Stimulated activated CD8-positive, alpha-beta memory T cell treated with anti-CD3 and anti-CD28 coated beads, Interleukin-2, amount 100 ng/mL, for 1 hour (primary cell): Measurements from ENCODE around the gene PTK6.
A peak's percentile ranks its signal among the peaks of the same experiment; 100 is the strongest.
"Not testable (repeated sequence)": the region's sequence is repeated elsewhere in the genome, so short reads cannot be mapped to it uniquely, and the experiment has no call there.

Experiments used
- DNase-seq, 2 donors: peaks; one replicate each; pipeline ENCODE4 v3.0.0-alpha.2; 2020; ENCODE audit warnings: low read depth in 2 of 2

PTK6 gene

GRCh38 chr20:63529861-63530787, 7.1 kb downstream of the PTK6 start:
- no peak for DNase-seq

DNA sequence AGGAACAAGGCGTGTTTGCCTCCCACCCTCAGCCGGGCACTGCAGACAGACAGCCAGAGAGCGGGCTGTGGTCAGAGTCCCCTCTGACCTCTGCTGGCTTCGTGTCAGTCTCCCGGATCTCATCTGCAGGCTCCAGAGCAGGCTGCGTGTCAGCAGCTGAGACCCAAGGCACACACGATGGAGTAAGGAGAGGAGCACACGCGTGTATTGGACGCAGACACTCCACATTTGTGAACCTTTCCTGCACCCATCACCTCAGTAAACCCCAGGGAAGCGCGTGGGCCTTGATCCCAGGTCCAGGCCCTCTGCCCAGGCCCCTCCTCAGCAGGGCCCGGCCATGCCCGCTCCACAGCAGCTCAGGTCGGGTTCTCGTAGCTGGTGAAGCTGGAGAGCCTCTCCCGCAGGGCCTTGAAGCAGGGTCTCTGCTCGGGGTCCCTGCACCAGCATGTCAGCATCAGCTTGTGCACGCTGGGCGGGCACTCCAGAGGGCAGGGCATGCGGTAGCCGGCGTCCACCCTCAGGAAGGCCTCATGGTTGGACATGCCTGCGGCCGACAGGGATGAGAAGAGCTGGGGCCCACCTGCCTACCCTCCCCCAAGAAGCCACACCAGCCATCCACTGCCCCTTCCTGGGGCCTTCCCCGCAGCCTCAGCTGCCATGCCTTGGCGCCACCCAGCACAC, 7.9 kb downstream of the PTK6 start:
- DNase-seq = no peak

DNA sequence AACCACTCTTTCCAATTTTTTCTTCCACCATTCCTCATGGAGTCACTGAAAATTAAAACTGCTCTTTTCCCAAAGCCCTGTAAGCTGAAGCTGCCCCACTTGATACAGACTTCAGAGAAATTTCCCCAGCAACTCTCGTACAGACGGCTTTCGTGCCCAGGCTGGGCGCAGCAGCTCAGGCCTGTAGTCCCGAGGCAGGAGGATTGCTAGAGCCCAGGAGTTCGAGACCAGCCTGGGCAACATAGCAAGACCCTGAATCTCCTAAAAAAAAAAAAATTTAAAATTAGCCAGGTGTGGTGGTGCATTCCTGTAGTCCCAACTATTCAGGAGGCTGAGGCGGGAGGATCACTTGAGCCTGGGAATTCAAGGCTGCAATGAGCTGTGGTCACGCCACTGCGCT, 10.0 kb downstream of the PTK6 start:
- no peak for DNase-seq

DNA sequence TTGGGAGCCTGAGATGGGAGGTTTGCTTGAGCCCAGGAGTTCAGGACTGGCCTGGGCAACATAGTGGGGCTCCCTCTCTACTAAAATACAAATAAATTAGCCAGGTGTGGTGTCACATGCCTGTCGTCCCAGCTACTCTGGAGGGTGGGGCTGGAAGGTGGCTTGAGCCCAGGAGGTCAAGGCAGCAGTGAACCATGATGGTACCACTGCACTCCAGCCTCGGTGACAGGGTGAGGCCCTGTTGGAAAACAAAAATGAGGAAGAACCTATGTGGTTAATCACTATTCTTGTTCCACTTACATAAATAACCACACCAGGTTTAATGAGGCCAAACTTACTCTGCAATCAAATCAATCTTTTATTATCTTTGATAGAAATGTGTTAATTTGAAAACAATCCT, 11.2 kb downstream of the PTK6 start:
- no peak for DNase-seq

DNA sequence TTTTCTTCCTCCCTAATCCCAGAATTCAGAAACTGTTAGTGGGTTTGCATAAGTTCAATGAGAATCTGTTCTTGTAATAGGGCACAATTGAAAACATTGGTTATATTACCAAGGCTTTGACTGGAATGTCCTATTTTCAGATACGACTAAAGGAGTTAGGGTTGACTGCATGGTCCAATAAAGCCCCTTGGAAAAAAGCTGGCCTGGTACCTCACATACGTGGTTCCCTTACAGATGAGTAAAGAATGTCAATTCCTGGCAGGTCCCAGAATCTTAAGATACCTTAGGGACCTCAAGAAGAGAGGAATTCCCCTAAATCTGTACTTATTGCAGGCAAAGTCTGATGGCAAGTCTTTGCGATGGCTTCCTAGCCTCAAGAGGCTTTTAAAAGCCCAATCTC, 12.0 kb downstream of the PTK6 start:
- no peak for DNase-seq

DNA sequence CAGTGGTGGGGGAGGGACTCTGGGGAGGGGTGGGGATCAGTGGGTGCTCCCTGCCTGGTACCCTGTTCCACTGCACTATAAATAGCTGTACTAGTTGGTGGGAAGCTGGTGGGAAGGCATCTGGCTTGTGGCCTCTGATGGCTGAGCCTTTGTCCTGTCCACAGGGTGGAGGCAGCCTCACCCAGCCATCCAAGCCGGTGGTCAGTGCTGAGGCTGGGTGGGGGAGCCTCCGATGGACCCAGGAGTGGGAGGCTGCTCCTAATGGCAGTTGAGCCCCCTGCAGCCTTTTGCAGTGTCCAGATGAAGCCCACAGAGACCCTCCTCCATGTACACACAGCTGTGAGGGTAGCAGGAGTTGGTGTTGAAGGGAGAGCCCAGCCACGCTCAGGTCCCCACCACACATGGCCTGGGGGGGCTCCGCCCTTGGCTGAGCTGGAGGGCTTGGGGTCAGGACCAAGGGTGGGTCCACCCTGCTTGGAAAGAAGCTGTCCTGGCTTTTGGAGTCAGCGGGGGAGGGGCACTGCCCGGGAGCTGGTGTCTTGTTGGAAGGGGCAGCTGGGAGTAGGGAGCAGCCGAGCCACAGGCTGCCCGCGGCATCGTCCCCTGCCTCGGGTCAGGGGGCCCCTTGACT, 14.1 kb downstream of the PTK6 start:
- DNase-seq = no peak

GRCh38 chr20:63522091-63522868, 14.9 kb downstream of the PTK6 start:
- no peak for DNase-seq

DNA sequence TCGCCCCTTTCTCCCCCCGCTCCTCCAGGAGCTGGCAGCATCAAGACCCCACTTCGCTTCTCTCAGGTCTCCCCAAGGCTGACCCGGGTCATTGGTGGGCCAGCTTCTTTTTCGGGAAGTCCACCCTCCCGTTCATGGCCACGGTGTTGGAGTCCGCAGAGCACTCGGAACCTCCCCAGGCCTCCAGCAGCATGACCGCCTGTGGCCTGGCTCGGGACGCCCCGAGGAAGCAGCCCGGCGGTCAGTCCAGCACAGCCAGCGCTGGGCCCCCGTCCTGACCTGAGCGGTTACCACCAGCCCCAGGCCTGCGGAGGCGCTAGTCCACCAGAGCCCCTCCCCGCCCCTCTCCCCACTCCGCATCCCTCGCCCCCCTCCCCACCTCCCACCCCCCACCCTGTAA, 15.6 kb downstream of the PTK6 start:
- no peak for DNase-seq

- peak; percentile 31 to 40 for DNase-seq
Observed at GRCh38 chr20:63520934-63521601, 16.1 kb downstream of the PTK6 start.

DNA sequence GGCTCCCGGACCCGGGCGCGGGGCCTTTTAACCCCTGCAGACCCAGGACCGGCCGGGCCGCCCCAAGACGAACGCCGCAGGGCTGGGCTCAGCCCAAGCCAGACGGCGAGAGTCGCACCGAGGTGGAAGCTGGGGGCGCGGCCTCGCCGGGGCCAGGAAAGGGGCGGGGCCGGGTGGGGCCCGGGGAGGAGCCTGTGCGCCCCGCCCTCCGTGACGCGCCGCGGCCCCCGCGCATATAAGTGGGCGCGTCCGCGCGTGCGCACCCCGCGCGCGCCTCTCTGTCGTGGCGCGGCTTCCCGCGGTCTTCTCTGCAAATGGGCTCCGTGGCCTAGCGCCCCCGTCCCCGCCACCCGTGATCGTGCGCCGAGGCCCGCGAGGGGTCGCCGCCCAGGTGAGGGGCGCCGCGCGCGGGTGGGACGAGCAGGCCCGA, 16.7 kb downstream of the PTK6 start, which contains the start of gene PPDPF:
PPDPF (plus strand) TSS at position 262 of the 430 bp plus-strand sequence. CDS start 544 bp downstream, outside the sequence.
- DNase-seq = peak; percentile 70 to 79

- peak; percentile 30 to 46 for DNase-seq
Observed at GRCh38 chr20:63519668-63520503, 17.3 kb downstream of the PTK6 start.

DNA sequence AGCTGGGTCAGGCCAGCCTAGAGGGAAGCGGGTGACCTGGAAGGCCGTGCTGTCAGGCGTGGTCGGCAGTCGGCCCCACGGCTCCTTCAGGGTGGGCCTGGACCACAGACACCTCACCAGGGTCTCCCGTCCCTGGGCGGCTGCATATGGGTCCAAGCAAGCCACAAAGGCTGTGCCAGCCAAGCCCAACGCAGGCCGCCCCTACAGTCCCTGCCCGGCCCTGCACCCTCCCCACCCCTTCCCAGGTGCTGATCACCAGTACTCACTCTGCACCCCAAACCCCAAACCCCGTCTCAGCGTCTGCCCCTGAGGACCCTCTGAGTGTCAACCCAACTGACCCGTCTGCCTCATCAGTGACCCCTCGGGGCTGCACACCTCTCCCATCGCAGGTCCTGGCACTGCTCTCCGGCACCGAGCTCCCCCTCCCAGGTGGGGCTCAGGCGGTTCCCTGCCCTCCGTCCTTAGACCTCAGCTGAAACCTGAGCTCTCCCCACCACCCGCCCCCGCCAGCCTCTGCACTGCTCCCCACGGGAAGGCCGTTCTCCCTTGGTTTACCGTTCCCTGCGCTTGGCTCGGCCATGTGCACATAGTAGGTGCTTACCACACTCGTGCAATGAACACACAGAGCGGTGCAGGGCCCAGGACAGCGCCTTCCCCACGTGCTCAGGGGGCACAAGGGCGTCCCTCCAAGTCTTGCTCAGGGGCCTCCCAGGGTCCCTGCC, 18.1 kb downstream of the PTK6 start:
- DNase-seq = no peak

- DNase-seq = no peak
Observed at GRCh38 chr20:63518351-63518861, 18.8 kb downstream of the PTK6 start.

GRCh38 chr20:63517376-63518309, 19.5 kb downstream of the PTK6 start:
- no peak for DNase-seq

DNA sequence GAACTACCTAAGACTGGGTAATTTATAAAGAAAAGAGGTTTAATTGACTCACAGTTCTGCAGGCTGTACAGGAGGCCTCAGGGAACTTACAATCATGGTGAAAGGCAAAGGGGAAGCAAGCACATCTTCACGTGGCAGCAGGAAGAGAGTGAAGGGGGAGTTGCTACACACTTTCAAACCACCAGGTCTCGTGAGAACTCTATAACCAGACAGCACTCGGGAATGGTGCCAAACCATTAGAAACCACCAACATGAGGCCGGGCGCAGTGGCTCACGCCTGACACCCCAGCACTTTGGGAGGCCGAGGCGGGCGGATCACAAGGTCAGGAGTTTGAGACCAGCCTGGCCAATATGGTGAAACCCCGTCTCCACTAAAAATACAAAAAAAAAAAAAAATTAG, 22.7 kb downstream of the PTK6 start:
- DNase-seq = not testable (repeated sequence)

- no peak for DNase-seq
Observed at GRCh38 chr20:63513207-63513606, 24.0 kb downstream of the PTK6 start.

GRCh38 chr20:63509088-63509564, 28.1 kb downstream of the PTK6 start:
- DNase-seq = no peak
